HepG2 (cell line): Measurements from ENCODE around the gene CTRL. TPM values are rescaled to one million over a fixed set of nuclear protein-coding genes. Genes with fewer than 3 reads are reported as not detected.

Experiments
- CREB1 ChIP-seq, 2 experiments: fragments of 450-650 bp in 1 of 2; IDR thresholded peaks; 2 replicates each; pipeline ENCODE4 v1.6.1; 2016 to 2017; ENCODE audit warnings: control low read depth in 1 of 2, mild to moderate bottlenecking in 1 of 2, missing compliant biosample characterization in 1 of 2, missing genetic modification characterization in 1 of 2
- FIP1L1 ChIP-seq: fragments of 200-400 bp; formaldehyde crosslinking; IDR thresholded peaks from 2 replicates; pipeline ENCODE4 v1.6.1; 2018; ENCODE audit warnings: low read depth, mild to moderate bottlenecking, low read length, moderate library complexity, borderline replicate concordance; ENCODE audit not compliant: insufficient read depth
- HHEX ChIP-seq: IDR thresholded peaks from 2 replicates; pipeline ENCODE4 v1.6.1; 2016; ENCODE audit warnings: control low read depth
- HNRNPL ChIP-seq: fragments of 200-400 bp; formaldehyde crosslinking; IDR thresholded peaks from 2 replicates; pipeline ENCODE4 v1.6.1; 2017; ENCODE audit warnings: mild to moderate bottlenecking, low read depth, low read length
- MTA3 ChIP-seq: sonication (generic); formaldehyde crosslinking; IDR thresholded peaks from 2 replicates; pipeline ENCODE4 v1.4.0; 2020; ENCODE audit warnings: missing genetic modification reagents
- MTF1 ChIP-seq: sonication (generic); formaldehyde crosslinking; IDR thresholded peaks from 2 replicates; pipeline ENCODE4 v1.5.0; 2020; ENCODE audit warnings: missing genetic modification reagents
- NR2F1 ChIP-seq, 2 experiments: fragments of 450-650 bp in 1 of 2; formaldehyde crosslinking in 1 of 2; IDR thresholded peaks; 2 replicates each; pipeline versions ENCODE4 v1.5.0 to v1.6.1; 2016 to 2020; ENCODE audit warnings: mild to moderate bottlenecking in 1 of 2, missing compliant biosample characterization in 1 of 2, missing genetic modification reagents in 1 of 2, moderate library complexity in 1 of 2
- RAD21 ChIP-seq: fragments of 450-650 bp; formaldehyde crosslinking; IDR thresholded peaks from 2 replicates; pipeline ENCODE4 v1.5.0; 2020; ENCODE audit warnings: mild to moderate bottlenecking
- SMAD9 ChIP-seq: sonication (generic); formaldehyde crosslinking; IDR thresholded peaks from 2 replicates; pipeline ENCODE4 v1.5.1; 2020; ENCODE audit warnings: mild to moderate bottlenecking, missing genetic modification reagents
- SMARCE1 ChIP-seq: fragments of 450-650 bp; IDR thresholded peaks from 2 replicates; pipeline ENCODE4 v1.6.1; 2017; ENCODE audit warnings: borderline replicate concordance
- TCF12 ChIP-seq, 2 experiments: fragments of 450-650 bp in 1 of 2; sonication (generic) in 1 of 2; formaldehyde crosslinking in 1 of 2; IDR thresholded peaks; 2 replicates each; pipeline versions ENCODE4 v1.6.1 to v1.8.0; 2017 to 2022; ENCODE audit warnings: antibody characterized with exemption in 1 of 2, mild to moderate bottlenecking in 1 of 2, missing genetic modification reagents in 1 of 2, moderate library complexity in 1 of 2
- THYN1 ChIP-seq: sonication (generic); formaldehyde crosslinking; IDR thresholded peaks from 2 replicates; pipeline ENCODE4 v1.8.1; 2023; ENCODE audit warnings: low read depth, mild to moderate bottlenecking, moderate library complexity, missing genetic modification reagents, borderline replicate concordance
- ZNF10 ChIP-seq: sonication (generic); formaldehyde crosslinking; IDR thresholded peaks from 2 replicates; pipeline ENCODE4 v1.4.0; 2020; ENCODE audit warnings: mild to moderate bottlenecking, low read depth, missing genetic modification reagents, borderline replicate concordance
- ZNF333 ChIP-seq: sonication (generic); formaldehyde crosslinking; IDR thresholded peaks from 2 replicates; pipeline ENCODE4 v1.4.0; 2020; ENCODE audit warnings: mild to moderate bottlenecking, missing genetic modification reagents, borderline replicate concordance
- ZNF33B ChIP-seq: sonication (generic); formaldehyde crosslinking; IDR thresholded peaks from 2 replicates; pipeline ENCODE4 v1.5.1; 2020; ENCODE audit warnings: mild to moderate bottlenecking, missing genetic modification reagents
- ZSCAN30 ChIP-seq: sonication (generic); formaldehyde crosslinking; IDR thresholded peaks from 2 replicates; pipeline ENCODE4 v1.5.0; 2020; ENCODE audit warnings: mild to moderate bottlenecking, missing genetic modification reagents
- polyA plus RNA-seq, 8 experiments: library from polyadenylated mRNA; depleted of rRNA in 3 of 8; stranded (reverse) in 7 of 8; unstranded in 1 of 8; fragments of >200 nt; fragmentation: Illumina TruSeq in 4 of 8; extraction: Trizol in 4 of 8; gene quantifications; 2 replicates each; pipeline versions ENCODE4 v1.2.1 to v1.2.3, GENCODE V29; 2011 to 2016; ENCODE audit warnings: low read depth in 4 of 8, missing spikeins in 1 of 8, mixed read lengths in 1 of 8; ENCODE audit not compliant: insufficient read depth in 1 of 8
- total RNA-seq, 5 experiments: library from RNA; depleted of rRNA; stranded (reverse); fragments of >200 nt; fragmentation: Illumina TruSeq; extraction: Trizol; gene quantifications; 2 replicates each; pipeline ENCODE4 v1.2.3, GENCODE V29; 2016; ENCODE audit warnings: low read depth in 1 of 5
- TF ChIP-seq, protein P1 (sequence below): sonication (generic); formaldehyde crosslinking; IDR thresholded peaks from 2 replicates; pipeline ENCODE4 v1.4.0; 2020; ENCODE audit warnings: missing genetic modification reagents
- TF ChIP-seq, protein P2 (sequence below): sonication (generic); formaldehyde crosslinking; IDR thresholded peaks from 2 replicates; pipeline ENCODE4 v1.4.0; 2020; ENCODE audit warnings: missing genetic modification reagents
- TF ChIP-seq, protein P3 (sequence below): sonication (generic); formaldehyde crosslinking; IDR thresholded peaks from 2 replicates; pipeline ENCODE4 v1.4.0; 2020; ENCODE audit warnings: mild to moderate bottlenecking, missing genetic modification reagents
- TF ChIP-seq, protein P4 (sequence below): conservative IDR thresholded peaks from 2 replicates; pipeline ENCODE4 v1.6.1; 2018; ENCODE audit warnings: missing genetic modification reagents

Gene CTRL
- total and polyA plus RNA-seq, 2 of the 13 experiments (the other 11 are each of a cell fraction or from before 2014, with no cell fraction given), result 1.9 to 2.7 TPM

DNA sequence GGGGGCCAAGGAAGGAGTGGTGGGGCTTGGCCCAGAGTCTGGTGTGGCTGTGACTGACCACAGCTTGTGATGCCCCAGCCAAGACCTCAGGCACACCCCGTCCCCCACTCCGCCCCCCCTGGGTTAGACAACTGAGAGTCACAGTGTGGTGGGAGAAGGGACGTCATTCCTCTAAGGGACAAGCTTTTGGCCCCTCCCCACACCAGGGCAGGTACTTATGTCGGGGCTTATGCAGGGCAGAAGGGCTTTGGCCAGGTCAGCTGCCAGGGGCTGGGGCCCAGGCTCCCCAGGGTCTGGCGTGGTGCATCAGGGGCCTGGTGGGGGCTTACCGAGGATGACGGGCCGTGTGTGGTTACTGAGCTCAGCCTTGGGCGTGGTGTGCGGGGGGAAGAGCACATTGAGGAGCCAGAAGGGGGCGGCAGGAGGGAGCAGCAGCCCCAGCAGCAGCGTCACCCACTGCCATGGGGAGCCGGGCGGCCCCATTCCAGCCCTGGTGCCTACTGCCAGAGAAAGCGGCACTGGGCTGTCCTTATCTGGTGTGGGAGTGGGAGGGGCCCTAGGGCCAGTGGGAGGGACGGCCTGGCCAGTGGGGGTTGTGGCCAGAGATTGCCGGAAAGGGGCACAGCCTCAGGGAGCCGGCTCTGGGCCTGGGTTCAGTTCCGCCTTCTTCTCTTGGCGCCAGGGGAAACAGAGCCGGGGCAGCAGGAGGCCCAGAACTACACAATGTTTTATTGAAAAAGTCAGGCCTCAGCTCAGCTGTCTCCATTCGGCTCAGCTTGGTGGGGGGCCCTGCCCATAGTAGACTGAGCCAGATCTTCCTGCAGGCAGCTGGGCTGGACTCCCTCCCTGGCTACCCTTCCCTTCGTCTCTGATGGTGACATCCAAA lies 12.2 kb upstream of the CTRL start, which contains the start of gene LCAT (continued):
- no peak for TF ChIP-seq MTF1
- no peak for TF ChIP-seq NR2F1 (CRISPR knock-in tag; IDR thresholded peaks at IDR 0.05)
- TF ChIP-seq, protein P1, sequence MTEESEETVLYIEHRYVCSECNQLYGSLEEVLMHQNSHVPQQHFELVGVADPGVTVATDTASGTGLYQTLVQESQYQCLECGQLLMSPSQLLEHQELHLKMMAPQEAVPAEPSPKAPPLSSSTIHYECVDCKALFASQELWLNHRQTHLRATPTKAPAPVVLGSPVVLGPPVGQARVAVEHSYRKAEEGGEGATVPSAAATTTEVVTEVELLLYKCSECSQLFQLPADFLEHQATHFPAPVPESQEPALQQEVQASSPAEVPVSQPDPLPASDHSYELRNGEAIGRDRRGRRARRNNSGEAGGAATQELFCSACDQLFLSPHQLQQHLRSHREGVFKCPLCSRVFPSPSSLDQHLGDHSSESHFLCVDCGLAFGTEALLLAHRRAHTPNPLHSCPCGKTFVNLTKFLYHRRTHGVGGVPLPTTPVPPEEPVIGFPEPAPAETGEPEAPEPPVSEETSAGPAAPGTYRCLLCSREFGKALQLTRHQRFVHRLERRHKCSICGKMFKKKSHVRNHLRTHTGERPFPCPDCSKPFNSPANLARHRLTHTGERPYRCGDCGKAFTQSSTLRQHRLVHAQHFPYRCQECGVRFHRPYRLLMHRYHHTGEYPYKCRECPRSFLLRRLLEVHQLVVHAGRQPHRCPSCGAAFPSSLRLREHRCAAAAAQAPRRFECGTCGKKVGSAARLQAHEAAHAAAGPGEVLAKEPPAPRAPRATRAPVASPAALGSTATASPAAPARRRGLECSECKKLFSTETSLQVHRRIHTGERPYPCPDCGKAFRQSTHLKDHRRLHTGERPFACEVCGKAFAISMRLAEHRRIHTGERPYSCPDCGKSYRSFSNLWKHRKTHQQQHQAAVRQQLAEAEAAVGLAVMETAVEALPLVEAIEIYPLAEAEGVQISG (CRISPR knock-in tag), result peak; percentile 58
- TF ChIP-seq CREB1 (IDR thresholded peaks at IDR 0.05), result 0 out of 2 replicates have a peak, but pooled peaks have one; percentile 37
- TF ChIP-seq CREB1 (CRISPR knock-in tag; IDR thresholded peaks at IDR 0.05), result no peak
- no peak for TF ChIP-seq THYN1 (CRISPR knock-in tag)
- TF ChIP-seq FIP1L1, result peak; percentile 96; the same call in 1 of the 2 replicates
- peak; percentile 88; the same call in 1 of the 2 replicates for TF ChIP-seq ZNF33B (CRISPR knock-in tag)
- no peak for TF ChIP-seq SMARCE1
- TF ChIP-seq ZNF333, result no peak
- no peak for TF ChIP-seq MTA3 (CRISPR knock-in tag)
- TF ChIP-seq ZNF10 (CRISPR knock-in tag), result no peak
- no peak for TF ChIP-seq TCF12 (IDR thresholded peaks at IDR 0.05)
- no peak; the same call in none of the 2 replicates for TF ChIP-seq TCF12 (CRISPR knock-in tag; IDR thresholded peaks at IDR 0.05)
- peak; percentile 96 for TF ChIP-seq HNRNPL
- no peak for TF ChIP-seq HHEX (CRISPR knock-in tag)
- no peak for TF ChIP-seq ZSCAN30
- TF ChIP-seq RAD21 (CRISPR knock-in tag), result peak; percentile 67
- TF ChIP-seq, protein P2, sequence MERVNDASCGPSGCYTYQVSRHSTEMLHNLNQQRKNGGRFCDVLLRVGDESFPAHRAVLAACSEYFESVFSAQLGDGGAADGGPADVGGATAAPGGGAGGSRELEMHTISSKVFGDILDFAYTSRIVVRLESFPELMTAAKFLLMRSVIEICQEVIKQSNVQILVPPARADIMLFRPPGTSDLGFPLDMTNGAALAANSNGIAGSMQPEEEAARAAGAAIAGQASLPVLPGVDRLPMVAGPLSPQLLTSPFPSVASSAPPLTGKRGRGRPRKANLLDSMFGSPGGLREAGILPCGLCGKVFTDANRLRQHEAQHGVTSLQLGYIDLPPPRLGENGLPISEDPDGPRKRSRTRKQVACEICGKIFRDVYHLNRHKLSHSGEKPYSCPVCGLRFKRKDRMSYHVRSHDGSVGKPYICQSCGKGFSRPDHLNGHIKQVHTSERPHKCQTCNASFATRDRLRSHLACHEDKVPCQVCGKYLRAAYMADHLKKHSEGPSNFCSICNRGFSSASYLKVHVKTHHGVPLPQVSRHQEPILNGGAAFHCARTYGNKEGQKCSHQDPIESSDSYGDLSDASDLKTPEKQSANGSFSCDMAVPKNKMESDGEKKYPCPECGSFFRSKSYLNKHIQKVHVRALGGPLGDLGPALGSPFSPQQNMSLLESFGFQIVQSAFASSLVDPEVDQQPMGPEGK (CRISPR knock-in tag), result peak; percentile 79
- TF ChIP-seq, protein P3, sequence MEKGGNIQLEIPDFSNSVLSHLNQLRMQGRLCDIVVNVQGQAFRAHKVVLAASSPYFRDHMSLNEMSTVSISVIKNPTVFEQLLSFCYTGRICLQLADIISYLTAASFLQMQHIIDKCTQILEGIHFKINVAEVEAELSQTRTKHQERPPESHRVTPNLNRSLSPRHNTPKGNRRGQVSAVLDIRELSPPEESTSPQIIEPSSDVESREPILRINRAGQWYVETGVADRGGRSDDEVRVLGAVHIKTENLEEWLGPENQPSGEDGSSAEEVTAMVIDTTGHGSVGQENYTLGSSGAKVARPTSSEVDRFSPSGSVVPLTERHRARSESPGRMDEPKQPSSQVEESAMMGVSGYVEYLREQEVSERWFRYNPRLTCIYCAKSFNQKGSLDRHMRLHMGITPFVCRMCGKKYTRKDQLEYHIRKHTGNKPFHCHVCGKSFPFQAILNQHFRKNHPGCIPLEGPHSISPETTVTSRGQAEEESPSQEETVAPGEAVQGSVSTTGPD, result peak; percentile 76
- TF ChIP-seq, protein P4, sequence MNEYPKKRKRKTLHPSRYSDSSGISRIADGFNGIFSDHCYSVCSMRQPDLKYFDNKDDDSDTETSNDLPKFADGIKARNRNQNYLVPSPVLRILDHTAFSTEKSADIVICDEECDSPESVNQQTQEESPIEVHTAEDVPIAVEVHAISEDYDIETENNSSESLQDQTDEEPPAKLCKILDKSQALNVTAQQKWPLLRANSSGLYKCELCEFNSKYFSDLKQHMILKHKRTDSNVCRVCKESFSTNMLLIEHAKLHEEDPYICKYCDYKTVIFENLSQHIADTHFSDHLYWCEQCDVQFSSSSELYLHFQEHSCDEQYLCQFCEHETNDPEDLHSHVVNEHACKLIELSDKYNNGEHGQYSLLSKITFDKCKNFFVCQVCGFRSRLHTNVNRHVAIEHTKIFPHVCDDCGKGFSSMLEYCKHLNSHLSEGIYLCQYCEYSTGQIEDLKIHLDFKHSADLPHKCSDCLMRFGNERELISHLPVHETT (CRISPR knock-in tag), result peak; percentile 54; the same call in 1 of the 2 replicates
- no peak for TF ChIP-seq SMAD9 (CRISPR knock-in tag)
